ENCODE results near the gene BUD13.
A peak's percentile ranks its signal among the peaks of the same experiment; 100 is the strongest.
"Not testable (repeated sequence)": the region's sequence is repeated elsewhere in the genome, so short reads cannot be mapped to it uniquely, and the experiment has no call there.

Gene BUD13

GRCh38 chr11:116771935-116772334 lies 852 bp downstream of the BUD13 start:
- TF ChIP-seq, protein P1, sequence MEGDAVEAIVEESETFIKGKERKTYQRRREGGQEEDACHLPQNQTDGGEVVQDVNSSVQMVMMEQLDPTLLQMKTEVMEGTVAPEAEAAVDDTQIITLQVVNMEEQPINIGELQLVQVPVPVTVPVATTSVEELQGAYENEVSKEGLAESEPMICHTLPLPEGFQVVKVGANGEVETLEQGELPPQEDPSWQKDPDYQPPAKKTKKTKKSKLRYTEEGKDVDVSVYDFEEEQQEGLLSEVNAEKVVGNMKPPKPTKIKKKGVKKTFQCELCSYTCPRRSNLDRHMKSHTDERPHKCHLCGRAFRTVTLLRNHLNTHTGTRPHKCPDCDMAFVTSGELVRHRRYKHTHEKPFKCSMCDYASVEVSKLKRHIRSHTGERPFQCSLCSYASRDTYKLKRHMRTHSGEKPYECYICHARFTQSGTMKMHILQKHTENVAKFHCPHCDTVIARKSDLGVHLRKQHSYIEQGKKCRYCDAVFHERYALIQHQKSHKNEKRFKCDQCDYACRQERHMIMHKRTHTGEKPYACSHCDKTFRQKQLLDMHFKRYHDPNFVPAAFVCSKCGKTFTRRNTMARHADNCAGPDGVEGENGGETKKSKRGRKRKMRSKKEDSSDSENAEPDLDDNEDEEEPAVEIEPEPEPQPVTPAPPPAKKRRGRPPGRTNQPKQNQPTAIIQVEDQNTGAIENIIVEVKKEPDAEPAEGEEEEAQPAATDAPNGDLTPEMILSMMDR (conservative IDR thresholded peaks at IDR 0.05; ENCODE audit: low read length), result no peak
- TF ChIP-seq EZH2phosphoT487 (IDR thresholded peaks at IDR 0.05; ENCODE audit: borderline replicate concordance), result no peak
- Histone ChIP-seq H2AFZ (ENCODE audit: low read length) (peak overlapping the region; percentile 91; the same call in 1 of the 2 replicates), H3K4me3 (ENCODE audit: low read length, poor library complexity, severe bottlenecking) (peak overlapping the region; percentile 95), H3K4me2 (ENCODE audit: low read depth, low read length, poor library complexity, severe bottlenecking) (peak overlapping the region; percentile 92), H3F3A (ENCODE audit: low read depth) (0 out of 2 replicates have a peak, but pooled peaks cover 3% of the 10 kb centered on the region), H3K79me2 (ENCODE audit: insufficient read depth, low read length) (peaks cover 54% of the 10 kb centered on the region), H3K9ac (ENCODE audit: low read depth, low read length, poor library complexity, severe bottlenecking) (peak overlapping the region; percentile 93), H3K4me1 (ENCODE audit: insufficient read depth, low read length, poor library complexity, severe bottlenecking) (peaks cover 30% of the 10 kb centered on the region), H4K20me1 (ENCODE audit: insufficient read depth, low read length, poor library complexity, severe bottlenecking) (peaks cover 21% of the 10 kb centered on the region), H3K9me2 (replicated peaks; ENCODE audit: low read depth, low read length) (no peaks in the 10 kb centered on the region), H3K36me3 (ENCODE audit: insufficient read depth, low read length) (peaks cover 7% of the 10 kb centered on the region), H3K27me3 (ENCODE audit: insufficient read depth, low read length, poor library complexity, severe bottlenecking) (no peaks in the 10 kb centered on the region), H3K9me3 (ENCODE audit: insufficient read depth, low read depth, low read length) (no peaks in the 10 kb centered on the region)

DNA sequence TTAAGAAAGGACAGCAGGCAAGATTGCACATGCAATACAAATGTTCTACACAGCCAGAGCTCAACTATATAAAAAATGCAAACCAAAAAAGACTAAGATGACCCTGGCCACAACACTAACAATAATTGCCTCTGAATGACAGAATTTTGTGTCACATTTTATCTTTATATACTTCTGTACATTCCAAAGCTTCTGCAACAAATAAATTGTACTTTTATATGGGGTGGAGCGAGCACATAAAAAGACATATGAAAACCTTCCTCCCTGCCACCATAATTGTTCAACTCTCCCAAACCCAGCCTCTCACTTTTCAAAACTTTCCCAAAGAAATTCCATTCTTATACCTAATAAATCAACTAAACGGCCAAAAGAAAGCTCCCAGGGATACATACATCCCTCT lies 10.7 kb downstream of the BUD13 start:
- H3F3A ChIP-seq (ENCODE audit: low read depth), result no peaks in the 10 kb centered on the region
- H3K79me2 ChIP-seq (ENCODE audit: insufficient read depth, low read length), result peaks cover 27% of the 10 kb centered on the region
- peaks cover 84% of the 10 kb centered on the region for H3K36me3 ChIP-seq (ENCODE audit: insufficient read depth, low read length)
- no peaks in the 10 kb centered on the region for H3K27me3 ChIP-seq (ENCODE audit: insufficient read depth, low read length, poor library complexity, severe bottlenecking)
- TF ChIP-seq EZH2phosphoT487 (IDR thresholded peaks at IDR 0.05; ENCODE audit: borderline replicate concordance), result no peak
- H4K20me1 ChIP-seq (ENCODE audit: insufficient read depth, low read length, poor library complexity, severe bottlenecking), result peaks cover 13% of the 10 kb centered on the region
- H3K9ac ChIP-seq (ENCODE audit: low read depth, low read length, poor library complexity, severe bottlenecking), result no peak overlapping the region
- no peak overlapping the region for H3K4me2 ChIP-seq (ENCODE audit: low read depth, low read length, poor library complexity, severe bottlenecking)
- no peaks in the 10 kb centered on the region for H3K9me3 ChIP-seq (ENCODE audit: insufficient read depth, low read depth, low read length)
- peaks cover 9% of the 10 kb centered on the region for H3K4me1 ChIP-seq (ENCODE audit: insufficient read depth, low read length, poor library complexity, severe bottlenecking)
- H2AFZ ChIP-seq (ENCODE audit: low read length), result no peak overlapping the region
- H3K9me2 ChIP-seq (replicated peaks; ENCODE audit: low read depth, low read length), result no peaks in the 10 kb centered on the region
- no peak overlapping the region for H3K4me3 ChIP-seq (ENCODE audit: low read length, poor library complexity, severe bottlenecking)

DNA sequence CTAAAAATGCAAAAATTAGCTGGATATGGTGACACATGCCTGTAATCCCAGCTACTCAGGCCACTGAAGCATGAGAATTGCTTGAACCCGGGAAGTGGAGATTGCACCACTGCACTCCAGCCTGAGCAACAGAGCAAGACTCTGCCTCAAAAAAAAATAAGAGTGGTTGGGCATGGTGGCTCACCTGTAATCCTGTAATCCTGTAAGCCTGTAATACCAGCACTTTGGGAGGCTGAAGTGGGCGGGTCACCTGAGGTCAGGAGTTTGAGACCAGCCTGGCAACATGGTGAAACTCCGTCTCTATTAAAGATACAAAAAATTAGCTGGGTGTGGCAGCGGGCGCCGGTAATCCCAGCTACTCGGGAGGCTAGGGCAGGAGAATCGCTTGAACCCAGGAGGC lies 16.7 kb downstream of the BUD13 start:
- peaks cover 92% of the 10 kb centered on the region for H3K36me3 ChIP-seq (ENCODE audit: insufficient read depth, low read length)
- H3K27me3 ChIP-seq (ENCODE audit: insufficient read depth, low read length, poor library complexity, severe bottlenecking), result not testable (repeated sequence)

DNA sequence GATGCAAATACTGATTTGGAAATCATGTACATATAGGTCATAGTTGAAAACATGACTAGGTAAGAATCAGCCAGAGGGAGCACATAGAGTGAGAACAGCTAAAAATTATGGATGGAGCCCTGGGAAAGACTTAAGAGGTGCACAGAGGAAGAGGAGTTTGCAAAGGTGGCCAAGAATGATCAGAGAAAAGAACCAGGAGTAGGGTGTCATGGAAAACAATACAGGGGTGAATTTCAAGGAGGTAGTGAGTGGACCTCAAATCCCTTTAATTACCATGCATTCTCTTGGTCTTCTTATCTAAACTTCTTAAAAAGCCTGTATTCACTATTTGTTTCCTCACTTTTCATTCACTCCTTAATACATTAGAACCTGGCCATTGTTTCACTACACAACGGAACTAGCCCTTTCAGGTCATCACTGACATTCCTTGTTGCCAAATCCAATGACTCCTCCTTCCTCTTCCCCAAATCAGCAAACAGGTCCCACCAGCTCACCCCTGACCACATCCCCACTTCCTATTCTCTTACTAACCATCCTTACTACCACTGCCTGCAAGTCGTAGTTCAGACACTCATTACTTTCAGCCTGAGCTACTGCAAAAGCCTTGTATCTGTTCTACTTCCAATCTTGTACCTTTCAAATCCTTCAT lies 22.6 kb downstream of the BUD13 start:
- H3K27me3 ChIP-seq (ENCODE audit: insufficient read depth, low read length, poor library complexity, severe bottlenecking), result no peaks in the 10 kb centered on the region
- H3K36me3 ChIP-seq (ENCODE audit: insufficient read depth, low read length), result peaks cover 88% of the 10 kb centered on the region
- H4K20me1 ChIP-seq (ENCODE audit: insufficient read depth, low read length, poor library complexity, severe bottlenecking), result peaks cover 3% of the 10 kb centered on the region
- H3F3A ChIP-seq (ENCODE audit: low read depth), result no peaks in the 10 kb centered on the region
- no peaks in the 10 kb centered on the region for H3K9me3 ChIP-seq (ENCODE audit: insufficient read depth, low read depth, low read length)
- H3K4me2 ChIP-seq (ENCODE audit: low read depth, low read length, poor library complexity, severe bottlenecking), result no peak overlapping the region
- H3K79me2 ChIP-seq (ENCODE audit: insufficient read depth, low read length), result 0 out of 2 replicates have a peak, but pooled peaks cover 4% of the 10 kb centered on the region
- TF ChIP-seq, protein P1 (conservative IDR thresholded peaks at IDR 0.05; ENCODE audit: low read length), result no peak
- no peak for TF ChIP-seq EZH2phosphoT487 (IDR thresholded peaks at IDR 0.05; ENCODE audit: borderline replicate concordance)
- H3K4me3 ChIP-seq (ENCODE audit: low read length, poor library complexity, severe bottlenecking), result no peak overlapping the region
- H3K9ac ChIP-seq (ENCODE audit: low read depth, low read length, poor library complexity, severe bottlenecking), result no peak overlapping the region
- H3K9me2 ChIP-seq (replicated peaks; ENCODE audit: low read depth, low read length), result no peaks in the 10 kb centered on the region
- no peak overlapping the region for H2AFZ ChIP-seq (ENCODE audit: low read length)
- no peaks in the 10 kb centered on the region for H3K4me1 ChIP-seq (ENCODE audit: insufficient read depth, low read length, poor library complexity, severe bottlenecking)

More for the DNA sequence above, 16.7 kb downstream of the BUD13 start:
- H3K4me1 ChIP-seq (ENCODE audit: insufficient read depth, low read length, poor library complexity, severe bottlenecking); H3K79me2 ChIP-seq (ENCODE audit: insufficient read depth, low read length); H4K20me1 ChIP-seq (ENCODE audit: insufficient read depth, low read length, poor library complexity, severe bottlenecking); H3F3A ChIP-seq (ENCODE audit: low read depth); H2AFZ ChIP-seq (ENCODE audit: low read length); H3K9me2 ChIP-seq (replicated peaks; ENCODE audit: low read depth, low read length); H3K4me2 ChIP-seq (ENCODE audit: low read depth, low read length, poor library complexity, severe bottlenecking); H3K9me3 ChIP-seq (ENCODE audit: insufficient read depth, low read depth, low read length); H3K4me3 ChIP-seq (ENCODE audit: low read length, poor library complexity, severe bottlenecking); H3K9ac ChIP-seq (ENCODE audit: low read depth, low read length, poor library complexity, severe bottlenecking): not testable (repeated sequence)
